NT2/D1 (cell line): Measurements from ENCODE around the gene CPZ.

Experiments used
- DNase-seq: peaks from one replicate; pipeline ENCODE4 v3.0.0-alpha.2; 2011; ENCODE audit warnings: low read depth, low spot score
- H3K27me3 ChIP-seq: 2 replicates; pipeline ENCODE4 v1.6.0; 2011; ENCODE audit warnings: mild to moderate bottlenecking; ENCODE audit not compliant: insufficient read length, insufficient read depth
- H3K36me3 ChIP-seq: 2 replicates; pipeline ENCODE4 v1.6.1; 2011; ENCODE audit warnings: mild to moderate bottlenecking, low read length, mixed read lengths; ENCODE audit not compliant: insufficient read depth, insufficient read length
- H3K4me1 ChIP-seq: 2 replicates; pipeline ENCODE4 v1.5.1; 2011; ENCODE audit not compliant: insufficient read depth, insufficient read length
- H3K4me3 ChIP-seq: 2 replicates; pipeline ENCODE4 v1.5.1; 2011; ENCODE audit warnings: low read depth; ENCODE audit not compliant: insufficient read length
- H3K9ac ChIP-seq: 2 replicates; pipeline ENCODE4 v1.6.0; 2011; ENCODE audit warnings: low read depth; ENCODE audit not compliant: insufficient read length
- H3K9me3 ChIP-seq: 2 replicates; pipeline ENCODE4 v1.5.1; 2011; ENCODE audit warnings: mild to moderate bottlenecking, low read length; ENCODE audit not compliant: insufficient read depth
- SUZ12 ChIP-seq: IDR thresholded peaks from 2 replicates; pipeline ENCODE4 v1.6.1; 2011; ENCODE audit not compliant: insufficient read length, insufficient read depth; ENCODE audit errors: extremely low read depth
- YY1 ChIP-seq: IDR thresholded peaks from 2 replicates; pipeline ENCODE4 v1.6.1; 2011; ENCODE audit not compliant: insufficient read length, insufficient read depth
- ZNF274 ChIP-seq: IDR thresholded peaks from 2 replicates; pipeline ENCODE4 v1.6.1; 2011; ENCODE audit warnings: mild to moderate bottlenecking, low read depth, low read length

Gene CPZ

GRCh38 chr4:8637456-8637984 lies 45.0 kb downstream of the CPZ start:
- Histone ChIP-seq H3K9ac (no peak overlapping the region), H3K4me1 (no peaks in the 10 kb centered on the region), H3K27me3 (peaks cover 4% of the 10 kb centered on the region), H3K4me3 (no peak overlapping the region), H3K9me3 (no peaks in the 10 kb centered on the region; the same call in 1 of the 2 replicates), H3K36me3 (no peaks in the 10 kb centered on the region)
- TF ChIP-seq SUZ12 (no peak), ZNF274 (no peak), YY1 (no peak)
- DNase-seq, result no peak

- Histone ChIP-seq H3K4me1 (peaks cover 3% of the 10 kb centered on the region), H3K9me3 (no peaks in the 10 kb centered on the region; the same call in 1 of the 2 replicates), H3K27me3 (peaks cover 6% of the 10 kb centered on the region), H3K36me3 (no peaks in the 10 kb centered on the region), H3K4me3 (no peak overlapping the region), H3K9ac (no peak overlapping the region)
- DNase-seq, result no peak
- TF ChIP-seq ZNF274, result no peak
- no peak for TF ChIP-seq YY1
- no peak for TF ChIP-seq SUZ12
Measured at GRCh38 chr4:8639021-8639420, 46.5 kb downstream of the CPZ start.

DNA sequence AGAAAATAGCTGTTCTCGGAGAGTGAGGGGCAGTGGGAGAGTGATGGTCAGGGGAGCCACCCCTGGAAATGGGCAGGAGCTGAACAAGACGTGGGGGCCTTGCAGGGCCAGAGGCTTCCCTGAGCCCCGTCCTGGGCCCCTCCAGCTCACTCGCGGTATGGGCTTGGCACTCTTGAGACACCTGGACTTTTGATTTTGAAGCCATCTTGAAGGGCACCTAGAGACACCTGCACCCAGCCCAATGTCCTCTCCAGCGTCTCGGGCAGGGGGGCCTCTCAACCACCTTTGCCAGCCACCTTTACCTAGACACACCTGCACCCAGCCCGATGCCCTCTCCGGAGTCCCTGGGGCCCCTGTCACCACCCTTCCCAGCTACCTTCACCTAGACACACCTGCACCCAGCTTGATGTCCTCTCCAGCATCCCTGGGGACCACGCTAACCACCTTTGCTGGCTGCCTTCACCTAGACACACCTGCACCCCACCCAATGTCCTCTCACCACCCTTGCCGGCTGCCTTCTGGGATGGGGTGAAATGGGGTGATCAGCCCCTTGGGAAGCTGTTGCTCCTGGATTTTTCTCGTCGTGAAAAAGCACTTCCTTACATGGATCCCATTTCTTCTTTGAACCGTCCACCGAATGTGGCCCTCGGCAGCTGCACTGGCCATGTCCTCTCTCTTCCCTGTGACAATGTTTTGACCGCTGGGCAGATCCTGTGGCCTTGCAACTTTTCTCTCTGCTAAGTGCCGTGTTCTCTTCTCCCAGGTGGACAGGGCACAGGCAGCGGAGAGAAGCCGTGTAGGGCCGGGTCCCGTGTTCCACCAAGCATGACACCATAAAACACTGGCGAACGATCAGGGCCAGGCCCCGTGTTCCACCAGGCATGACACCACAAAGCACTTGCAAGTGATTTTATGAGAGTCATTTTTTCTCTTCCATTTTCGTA lies 47.5 kb downstream of the CPZ start:
- Histone ChIP-seq H3K4me3 (no peak overlapping the region), H3K36me3 (no peaks in the 10 kb centered on the region), H3K9me3 (no peaks in the 10 kb centered on the region; the same call in 1 of the 2 replicates), H3K9ac (no peak overlapping the region), H3K27me3 (peaks cover 6% of the 10 kb centered on the region), H3K4me1 (peaks cover 10% of the 10 kb centered on the region)
- no peak for TF ChIP-seq SUZ12
- DNase-seq, result no peak

GRCh38 chr4:8640816-8641215 lies 48.3 kb downstream of the CPZ start:
- no peak for DNase-seq
- H3K27me3 ChIP-seq, result peaks cover 6% of the 10 kb centered on the region
- no peaks in the 10 kb centered on the region; the same call in 1 of the 2 replicates for H3K9me3 ChIP-seq
- no peaks in the 10 kb centered on the region for H3K36me3 ChIP-seq
- TF ChIP-seq YY1, result no peak
- TF ChIP-seq SUZ12, result no peak
- no peak for TF ChIP-seq ZNF274
- peaks cover 14% of the 10 kb centered on the region for H3K4me1 ChIP-seq
- H3K4me3 ChIP-seq, result no peak overlapping the region
- no peak overlapping the region for H3K9ac ChIP-seq

DNA sequence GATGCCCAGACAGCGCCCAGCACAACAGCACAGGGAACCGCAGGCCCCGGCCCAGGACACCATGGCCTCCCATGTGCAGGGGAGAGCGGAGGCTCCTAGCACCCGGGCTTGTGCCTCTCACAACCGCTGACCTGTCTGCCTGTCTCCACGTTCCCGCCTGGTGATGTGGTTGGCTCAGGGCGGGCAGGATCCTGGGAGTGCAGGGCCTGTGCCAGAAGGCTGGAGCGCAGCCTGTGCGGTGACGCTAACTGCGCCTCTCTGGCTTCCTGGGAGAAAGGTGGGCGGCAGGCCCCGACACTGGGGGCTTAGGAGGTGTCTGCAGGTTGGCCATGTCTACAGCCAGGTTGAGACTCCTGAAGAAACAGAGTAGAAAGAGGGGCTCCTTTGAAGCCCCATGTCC lies 48.7 kb downstream of the CPZ start:
- peaks cover 14% of the 10 kb centered on the region for H3K4me1 ChIP-seq
- H3K4me3 ChIP-seq, result no peak overlapping the region
- H3K9me3 ChIP-seq, result no peaks in the 10 kb centered on the region; the same call in 1 of the 2 replicates
- H3K9ac ChIP-seq, result no peak overlapping the region
- peaks cover 6% of the 10 kb centered on the region for H3K27me3 ChIP-seq
- TF ChIP-seq ZNF274 (no peak), SUZ12 (no peak), YY1 (no peak)
- no peak for DNase-seq
- no peaks in the 10 kb centered on the region for H3K36me3 ChIP-seq

DNA sequence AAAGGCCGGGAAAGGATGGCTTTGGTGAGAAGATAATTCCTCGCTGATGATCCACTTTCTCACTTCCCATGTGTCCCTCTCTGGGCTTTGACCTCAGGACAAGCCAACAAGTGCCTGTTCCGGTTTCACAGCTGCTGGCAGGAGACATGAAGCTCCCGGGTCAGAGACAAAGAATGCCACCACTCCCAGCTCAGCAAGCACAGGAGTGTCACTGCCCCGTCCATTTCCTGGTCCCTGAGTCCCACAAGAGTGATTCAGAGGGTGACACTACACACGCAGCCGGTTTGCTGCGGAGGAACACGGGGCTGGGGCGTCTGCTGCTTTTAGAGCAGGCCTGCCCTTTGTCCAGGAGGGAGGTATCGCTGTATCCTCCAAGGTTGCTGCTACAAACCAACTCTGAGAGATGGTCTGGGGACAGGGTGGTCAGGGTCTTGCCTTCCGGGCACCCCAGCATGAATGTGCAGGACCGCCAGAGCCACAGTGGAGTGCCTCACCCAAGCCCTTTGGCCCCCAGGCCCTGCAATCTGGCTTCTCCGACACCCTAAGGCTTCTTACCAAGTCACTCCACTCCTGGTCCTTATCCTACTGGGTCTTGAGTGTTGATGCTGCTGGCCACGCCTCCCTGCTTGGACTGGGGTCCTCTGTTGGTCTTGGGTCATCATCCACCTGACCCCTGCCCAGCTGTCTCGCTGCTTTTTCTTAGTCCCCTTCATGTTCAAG lies 49.5 kb downstream of the CPZ start:
- peaks cover 6% of the 10 kb centered on the region for H3K27me3 ChIP-seq
- no peaks in the 10 kb centered on the region; the same call in 1 of the 2 replicates for H3K9me3 ChIP-seq
- no peak for DNase-seq
- peaks cover 14% of the 10 kb centered on the region for H3K4me1 ChIP-seq
- no peak overlapping the region for H3K9ac ChIP-seq
- no peaks in the 10 kb centered on the region for H3K36me3 ChIP-seq
- no peak for TF ChIP-seq SUZ12
- TF ChIP-seq YY1, result no peak
- TF ChIP-seq ZNF274, result no peak
- H3K4me3 ChIP-seq, result no peak overlapping the region

DNA sequence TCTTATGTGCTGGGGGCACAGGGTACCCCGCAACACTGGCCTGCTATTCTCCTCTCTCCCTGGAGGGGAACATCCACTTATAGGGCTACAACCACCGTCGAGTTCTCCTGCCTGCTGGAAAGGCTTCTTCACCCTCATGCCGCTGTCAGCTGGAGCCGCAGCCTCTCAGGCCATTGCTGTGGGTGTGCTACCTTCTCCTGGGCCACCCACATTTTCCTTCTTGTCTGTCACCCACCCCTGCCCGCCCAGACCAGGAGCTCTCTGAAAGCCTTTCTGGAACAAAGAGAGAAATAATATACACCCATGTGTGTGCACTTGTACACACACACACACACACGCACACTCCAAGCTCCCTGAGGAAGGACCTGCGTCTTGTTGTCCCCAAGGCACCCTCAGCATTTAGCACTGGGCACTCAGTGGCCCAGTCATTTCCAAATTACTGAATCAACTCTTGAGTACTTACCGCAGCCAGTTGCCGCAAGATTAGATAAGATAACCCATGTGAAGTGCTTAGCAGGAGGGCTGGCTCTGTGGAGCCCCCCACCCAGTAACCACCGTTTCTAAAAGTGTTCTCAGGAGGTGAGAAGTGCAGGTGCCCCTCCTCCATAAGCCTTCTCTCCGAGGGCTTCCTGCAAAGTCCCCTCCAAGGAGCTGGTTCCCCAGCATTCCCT lies 50.2 kb downstream of the CPZ start:
- TF ChIP-seq YY1, result no peak
- no peak for TF ChIP-seq SUZ12
- TF ChIP-seq ZNF274, result no peak
- no peak overlapping the region for H3K4me3 ChIP-seq
- H3K27me3 ChIP-seq, result peaks cover 2% of the 10 kb centered on the region
- H3K9ac ChIP-seq, result no peak overlapping the region
- peaks cover 14% of the 10 kb centered on the region for H3K4me1 ChIP-seq
- no peaks in the 10 kb centered on the region for H3K36me3 ChIP-seq
- no peak for DNase-seq
- H3K9me3 ChIP-seq, result no peaks in the 10 kb centered on the region
